Erythroblast (primary cell): ENCODE data around the gene PSMD12.

ENCODE experiments used
- GATA1 ChIP-seq: IDR thresholded peaks from 2 replicates; pipeline ENCODE4 v1.6.1; 2011; ENCODE audit warnings: low read depth, mild to moderate bottlenecking, control low read depth, low read length, moderate library complexity
- POLR2A ChIP-seq: IDR thresholded peaks from 2 replicates; pipeline ENCODE4 v1.6.1; 2011; ENCODE audit warnings: mild to moderate bottlenecking, low read length

GRCh38 chr17:67328026-67328425 lies 38.4 kb downstream of the PSMD12 start:
- no peak for TF ChIP-seq POLR2A
- no peak for TF ChIP-seq GATA1
